Measurements from ENCODE around the gene RNLS.

RNLS gene

DNA sequence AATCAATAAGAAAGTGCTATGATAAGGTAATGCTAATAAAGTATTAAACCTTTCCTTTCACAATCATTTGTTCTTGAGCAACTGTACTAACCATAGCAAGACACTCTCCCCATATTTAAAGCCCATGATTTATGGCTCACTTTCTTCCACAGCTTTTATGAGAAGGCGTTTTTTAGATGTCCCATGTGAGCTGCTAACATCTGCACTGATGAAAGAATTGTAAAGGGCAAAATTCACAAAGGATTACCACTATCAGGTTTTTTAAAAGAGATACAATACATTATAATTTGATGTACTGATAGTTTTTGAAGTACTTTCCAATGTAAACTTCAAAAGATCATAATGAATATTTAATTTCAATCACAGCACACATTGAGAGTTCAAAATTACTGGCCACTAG lies 75.7 kb downstream of the RNLS start:
- DNase-seq (ENCODE audit: low spot score), result no peak
- TF ChIP-seq, protein P1, sequence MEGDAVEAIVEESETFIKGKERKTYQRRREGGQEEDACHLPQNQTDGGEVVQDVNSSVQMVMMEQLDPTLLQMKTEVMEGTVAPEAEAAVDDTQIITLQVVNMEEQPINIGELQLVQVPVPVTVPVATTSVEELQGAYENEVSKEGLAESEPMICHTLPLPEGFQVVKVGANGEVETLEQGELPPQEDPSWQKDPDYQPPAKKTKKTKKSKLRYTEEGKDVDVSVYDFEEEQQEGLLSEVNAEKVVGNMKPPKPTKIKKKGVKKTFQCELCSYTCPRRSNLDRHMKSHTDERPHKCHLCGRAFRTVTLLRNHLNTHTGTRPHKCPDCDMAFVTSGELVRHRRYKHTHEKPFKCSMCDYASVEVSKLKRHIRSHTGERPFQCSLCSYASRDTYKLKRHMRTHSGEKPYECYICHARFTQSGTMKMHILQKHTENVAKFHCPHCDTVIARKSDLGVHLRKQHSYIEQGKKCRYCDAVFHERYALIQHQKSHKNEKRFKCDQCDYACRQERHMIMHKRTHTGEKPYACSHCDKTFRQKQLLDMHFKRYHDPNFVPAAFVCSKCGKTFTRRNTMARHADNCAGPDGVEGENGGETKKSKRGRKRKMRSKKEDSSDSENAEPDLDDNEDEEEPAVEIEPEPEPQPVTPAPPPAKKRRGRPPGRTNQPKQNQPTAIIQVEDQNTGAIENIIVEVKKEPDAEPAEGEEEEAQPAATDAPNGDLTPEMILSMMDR (conservative IDR thresholded peaks at IDR 0.05; ENCODE audit: low read depth), result no peak
- CTCF ChIA-PET, result interaction anchor here (1.3 kb wide), 1 partner anchor 86 kb away, joined by 3 read pairs; no protein-coding TSS in a partner anchor

DNA sequence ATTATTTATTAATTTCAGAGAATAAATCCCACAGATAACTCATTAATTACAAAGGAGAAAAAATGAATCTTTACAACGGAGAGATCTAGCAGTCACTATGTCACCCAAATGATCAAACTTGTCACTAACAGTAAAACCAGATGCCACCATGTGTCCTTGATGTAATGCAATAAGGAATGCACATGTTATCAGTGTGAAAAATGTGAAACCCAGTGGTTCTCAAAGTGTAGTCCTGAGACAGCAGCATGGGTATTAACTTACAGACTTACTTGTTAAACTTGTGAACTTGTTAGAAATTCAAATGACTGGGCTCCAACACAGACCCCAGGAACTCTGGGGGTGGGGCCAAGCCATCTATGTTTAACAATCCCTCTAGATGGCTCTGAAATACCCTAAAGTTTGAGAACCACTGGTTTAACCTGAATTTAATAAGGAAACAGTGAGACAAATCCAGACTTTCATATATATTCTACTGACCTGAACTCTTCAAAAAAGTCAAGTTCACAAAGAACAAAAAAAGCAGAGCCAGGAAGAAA lies 77.4 kb downstream of the RNLS start:
- POLR2A ChIA-PET (ENCODE audit: low non-redundant PET), result no interaction called here
- TF ChIP-seq, protein P1 (conservative IDR thresholded peaks at IDR 0.05; ENCODE audit: low read depth), result no peak
- DNase-seq (ENCODE audit: low spot score), result no peak
- no peak overlapping the region for H3K27ac ChIP-seq
- CTCF ChIA-PET, result no interaction called here

More for the DNA sequence above, 75.7 kb downstream of the RNLS start:
- POLR2A ChIA-PET (ENCODE audit: low non-redundant PET), result no interaction called here
- no peak overlapping the region for H3K27ac ChIP-seq

DNA sequence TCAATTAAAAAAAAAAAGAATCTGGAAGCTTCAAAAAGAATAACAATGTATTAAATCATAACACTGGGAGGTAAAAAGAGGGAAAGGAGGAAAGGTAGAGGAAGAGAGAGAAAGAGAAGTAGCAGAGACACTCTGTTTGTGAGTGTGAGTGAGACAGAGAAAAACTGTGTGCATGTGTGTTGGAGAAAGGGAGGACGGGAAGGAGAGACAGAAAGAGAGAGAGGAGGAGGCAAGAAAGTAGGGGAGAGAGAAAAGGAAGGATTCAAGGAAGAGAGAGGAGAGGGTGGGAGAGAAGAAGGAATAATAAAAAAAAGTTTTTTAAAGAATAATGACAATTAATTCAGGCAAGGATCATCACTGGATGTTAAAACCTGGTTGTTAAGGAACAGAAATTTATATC lies 77.9 kb downstream of the RNLS start:
- no peak for DNase-seq (ENCODE audit: low spot score)
- TF ChIP-seq, protein P1 (conservative IDR thresholded peaks at IDR 0.05; ENCODE audit: low read depth), result no peak
- POLR2A ChIA-PET (ENCODE audit: low non-redundant PET), result no interaction called here
- H3K27ac ChIP-seq, result no peak overlapping the region
- CTCF ChIA-PET, result no interaction called here

DNA sequence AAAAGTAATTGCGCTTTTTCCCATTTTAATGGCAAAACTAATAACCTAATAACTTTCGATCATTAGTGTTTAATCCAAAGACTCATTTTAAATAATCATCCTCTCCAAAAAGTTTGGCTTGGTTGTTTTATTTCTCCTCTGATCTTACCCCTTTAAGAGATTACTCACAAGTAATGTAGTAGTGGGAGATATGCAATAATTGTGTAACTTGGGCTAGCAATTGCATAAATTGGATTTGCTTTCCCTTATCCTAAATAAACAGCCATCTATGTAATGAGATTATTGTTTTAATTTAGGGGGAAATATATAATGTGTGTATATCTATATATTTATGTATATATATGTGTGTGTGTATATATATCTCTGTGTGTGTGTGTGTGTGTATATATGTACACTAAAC lies 82.5 kb downstream of the RNLS start:
- ChIA-PET POLR2A (ENCODE audit: low non-redundant PET) (no interaction called here), CTCF (no interaction called here)
- DNase-seq (ENCODE audit: low spot score), result no peak
- TF ChIP-seq, protein P1 (conservative IDR thresholded peaks at IDR 0.05; ENCODE audit: low read depth), result no peak
- H3K27ac ChIP-seq, result no peak overlapping the region

DNA sequence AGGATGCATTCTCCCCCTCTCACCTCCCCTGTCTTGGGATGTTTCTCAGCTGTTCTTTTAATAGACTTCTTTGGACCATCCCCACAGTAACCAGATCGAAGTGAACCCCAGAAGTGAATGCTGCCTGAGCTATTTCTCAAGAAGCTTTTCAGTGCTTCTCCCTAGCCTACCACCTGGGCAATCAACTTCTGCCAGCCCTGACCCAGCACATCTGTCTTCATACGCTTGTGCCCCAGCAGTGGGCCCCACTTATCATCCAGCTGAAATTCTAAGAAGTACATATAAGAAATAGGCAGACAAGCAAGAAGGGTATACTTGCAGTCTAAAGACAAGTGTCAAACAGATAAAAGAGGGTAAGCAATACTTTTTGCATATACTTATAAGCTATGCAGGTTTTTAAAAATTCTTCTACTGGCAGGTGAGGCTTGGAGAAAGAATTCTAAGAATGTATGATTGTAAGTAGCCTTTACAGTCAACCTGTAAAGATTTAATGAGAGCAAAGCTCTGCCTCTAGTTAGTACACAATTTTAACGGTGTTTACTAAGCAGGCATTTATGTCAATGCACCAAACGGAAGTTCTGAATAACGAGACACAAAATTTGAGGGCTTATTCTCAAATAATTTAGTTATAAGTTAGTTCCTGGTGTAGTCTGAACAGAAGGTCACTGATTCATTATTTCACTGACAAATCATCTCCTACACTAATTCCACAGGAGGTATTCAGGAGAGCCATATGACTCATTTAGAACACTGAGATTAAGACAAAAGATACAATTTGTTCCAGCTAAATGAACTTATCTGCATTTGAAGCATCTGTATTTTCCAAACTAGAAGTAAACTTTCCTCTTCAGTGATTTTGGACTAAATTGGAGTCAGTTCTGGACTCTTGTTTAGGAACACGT lies 83.3 kb downstream of the RNLS start:
- H3K27ac ChIP-seq, result no peak overlapping the region
- ChIA-PET CTCF (interaction anchor here (0.6 to 0.9 kb wide), 5 partner anchors 13 to 682 kb away, joined by 3 to 8 read pairs (median 3); partner anchors contain the start of gene ATAD1), POLR2A (ENCODE audit: low non-redundant PET) (no interaction called here)
- TF ChIP-seq, protein P1 (conservative IDR thresholded peaks at IDR 0.05; ENCODE audit: low read depth), result no peak
- peak; percentile 72 for DNase-seq (ENCODE audit: low spot score)

DNA sequence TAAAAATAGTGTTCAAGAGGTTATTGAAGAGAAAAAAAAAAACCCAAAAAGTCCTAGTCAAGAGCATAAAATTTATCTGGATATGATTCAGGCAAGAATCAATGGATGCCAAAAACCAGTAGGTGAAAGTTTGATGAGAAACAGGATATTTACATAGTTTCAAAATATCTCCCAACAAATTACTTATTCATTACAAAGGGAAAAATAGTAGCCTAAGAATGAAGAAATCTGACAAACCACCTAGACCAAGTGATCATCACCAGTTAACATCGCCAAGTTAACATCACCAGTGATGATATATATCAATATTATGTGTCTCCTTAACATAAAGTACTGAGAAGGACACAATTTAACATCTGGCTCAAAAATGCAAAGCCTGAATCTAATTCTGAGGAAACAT lies 85.2 kb downstream of the RNLS start:
- H3K27ac ChIP-seq, result no peak overlapping the region
- no peak for DNase-seq (ENCODE audit: low spot score)
- TF ChIP-seq, protein P1 (conservative IDR thresholded peaks at IDR 0.05; ENCODE audit: low read depth), result no peak
- POLR2A ChIA-PET (ENCODE audit: low non-redundant PET), result no interaction called here
- CTCF ChIA-PET, result no interaction called here
